ENCODE results near the gene KAZN. TPM values are rescaled to one million over a fixed set of nuclear protein-coding genes. Genes with fewer than 3 reads are reported as not detected.

The KAZN gene
- polyA plus RNA-seq, 1 donor (not counting 4 experiments of a cell fraction or from before 2014, with no cell fraction given) = 5.9 TPM

- Histone ChIP-seq H3K27ac (ENCODE audit: control insufficient read depth, insufficient read depth, low read length) (no peak overlapping the region), H3K4me3 (ENCODE audit: control insufficient read depth in 2 of 3, extremely low read depth in 1 of 3, insufficient read depth in 2 of 3, low read depth in 1 of 3, low read length in 3 of 3) (no peak overlapping the region), H3K4me2 (ENCODE audit: control insufficient read depth, extremely low read depth, insufficient read depth, low read depth, low read length) (no peak overlapping the region), H3K4me1 (ENCODE audit: control insufficient read depth, extremely low read depth, insufficient read depth, low read length) (peaks cover 24% of the 10 kb centered on the region), H3K9ac (ENCODE audit: control insufficient read depth, extremely low read depth, insufficient read depth, low read length) (no peak overlapping the region), H4K20me1 (ENCODE audit: control insufficient read depth, extremely low read depth, insufficient read depth, low read length) (no peaks in the 10 kb centered on the region), H2AFZ (ENCODE audit: control insufficient read depth, low read length) (no peak overlapping the region), H3K79me2 (ENCODE audit: control insufficient read depth, insufficient read depth, low read length) (no peaks in the 10 kb centered on the region), H3K36me3 (ENCODE audit: control insufficient read depth in 2 of 2, extremely low read depth in 1 of 2, insufficient read depth in 2 of 2, low read length in 2 of 2) (no peaks in the 10 kb centered on the region), H3K9me3 (ENCODE audit: control insufficient read depth, low read depth, low read length) (no peaks in the 10 kb centered on the region), H3K27me3 (ENCODE audit: control insufficient read depth, extremely low read depth, insufficient read depth, low read length) (no peaks in the 10 kb centered on the region), H3K9me1 (ENCODE audit: control insufficient read depth, extremely low read depth, insufficient read depth, low read length) (no peaks in the 10 kb centered on the region)
- no peak for DNase-seq (ENCODE audit: low read depth, low spot score)
- dilution Hi-C loops (cut with MboI; ENCODE audit: extremely low pct_ligation_motif_present, low sequenced_read_pairs) = no loop called here
- TF ChIP-seq CTCF (optimal IDR thresholded peaks at IDR 0.05 in 1 of 3, IDR thresholded peaks at IDR 0.05 in 1 of 3, conservative IDR thresholded peaks at IDR 0.05 in 1 of 3; ENCODE audit: extremely low read depth in 1 of 3, insufficient read depth in 2 of 3, low read length in 3 of 3) = no peak
- TF ChIP-seq EZH2 (IDR thresholded peaks at IDR 0.05; ENCODE audit: low read length) = no peak
- no peak for FAIRE-seq
Observed at GRCh38 chr1:14873677-14874076, 275.2 kb downstream of the KAZN start.

- H3K4me3 ChIP-seq (ENCODE audit: control insufficient read depth in 2 of 3, extremely low read depth in 1 of 3, insufficient read depth in 2 of 3, low read depth in 1 of 3, low read length in 3 of 3) = no peak overlapping the region
- no peaks in the 10 kb centered on the region for H3K9me1 ChIP-seq (ENCODE audit: control insufficient read depth, extremely low read depth, insufficient read depth, low read length)
- H3K9ac ChIP-seq (ENCODE audit: control insufficient read depth, extremely low read depth, insufficient read depth, low read length) = no peak overlapping the region
- H3K79me2 ChIP-seq (ENCODE audit: control insufficient read depth, insufficient read depth, low read length) = no peaks in the 10 kb centered on the region
- peak; percentile 26 for DNase-seq (ENCODE audit: low read depth, low spot score)
- no peaks in the 10 kb centered on the region for H4K20me1 ChIP-seq (ENCODE audit: control insufficient read depth, extremely low read depth, insufficient read depth, low read length)
- H3K4me2 ChIP-seq (ENCODE audit: control insufficient read depth, extremely low read depth, insufficient read depth, low read depth, low read length) = peak overlapping the region; percentile 43
- dilution Hi-C loops (cut with MboI; ENCODE audit: extremely low pct_ligation_motif_present, low sequenced_read_pairs) = no loop called here
- H2AFZ ChIP-seq (ENCODE audit: control insufficient read depth, low read length) = no peak overlapping the region
- peak; percentile 95 for FAIRE-seq
- no peaks in the 10 kb centered on the region for H3K9me3 ChIP-seq (ENCODE audit: control insufficient read depth, low read depth, low read length)
- peaks cover 30% of the 10 kb centered on the region for H3K4me1 ChIP-seq (ENCODE audit: control insufficient read depth, extremely low read depth, insufficient read depth, low read length)
- no peaks in the 10 kb centered on the region for H3K27me3 ChIP-seq (ENCODE audit: control insufficient read depth, extremely low read depth, insufficient read depth, low read length)
- TF ChIP-seq EZH2 (IDR thresholded peaks at IDR 0.05; ENCODE audit: low read length) (no peak), CTCF (optimal IDR thresholded peaks at IDR 0.05 in 1 of 3, IDR thresholded peaks at IDR 0.05 in 1 of 3, conservative IDR thresholded peaks at IDR 0.05 in 1 of 3; ENCODE audit: extremely low read depth in 1 of 3, insufficient read depth in 2 of 3, low read length in 3 of 3) (no peak)
- H3K36me3 ChIP-seq (ENCODE audit: control insufficient read depth in 2 of 2, extremely low read depth in 1 of 2, insufficient read depth in 2 of 2, low read length in 2 of 2) = no peaks in the 10 kb centered on the region
- peak overlapping the region; percentile 44 for H3K27ac ChIP-seq (ENCODE audit: control insufficient read depth, insufficient read depth, low read length)
Observed at GRCh38 chr1:14875524-14876509, 277.3 kb downstream of the KAZN start.
